KMS-11 (cell line): Measurements from ENCODE around the gene TTYH2.

ENCODE experiments used
- H2AFZ ChIP-seq: fragments of 200-600 bp; sonication (generic); 2 replicates; pipeline ENCODE4 v1.6.1; 2016; ENCODE audit warnings: antibody characterized with exemption, mixed run types, low read depth
- H3K27ac ChIP-seq: fragments of 200-600 bp; sonication (generic); 2 replicates; pipeline ENCODE4 v1.6.1; 2016; ENCODE audit warnings: mild to moderate bottlenecking, mixed run types
- H3K27me3 ChIP-seq: fragments of 200-600 bp; sonication (generic); 2 replicates; pipeline ENCODE4 v1.6.1; 2017; ENCODE audit warnings: mild to moderate bottlenecking, low read depth, mixed run types, moderate library complexity; ENCODE audit not compliant: insufficient read depth
- H3K36me3 ChIP-seq: fragments of 200-600 bp; sonication (generic); 2 replicates; pipeline ENCODE4 v1.6.1; 2017; ENCODE audit warnings: mild to moderate bottlenecking, mixed run types; ENCODE audit not compliant: insufficient read depth
- H3K4me1 ChIP-seq: fragments of 200-600 bp; sonication (generic); 2 replicates; pipeline ENCODE4 v1.6.1; 2016; ENCODE audit warnings: mild to moderate bottlenecking, low read depth, mixed run types; ENCODE audit not compliant: poor library complexity, severe bottlenecking
- H3K4me2 ChIP-seq: fragments of 200-600 bp; sonication (generic); 2 replicates; pipeline ENCODE4 v1.7.0; 2016; ENCODE audit warnings: mild to moderate bottlenecking, mixed run types
- H3K4me3 ChIP-seq: fragments of 200-600 bp; sonication (generic); IDR thresholded peaks from 2 replicates; pipeline ENCODE4 v1.6.1; 2017; ENCODE audit warnings: low read depth, low read length, mixed read lengths; ENCODE audit not compliant: insufficient read depth
- H3K79me2 ChIP-seq: fragments of 200-600 bp; sonication (generic); 2 replicates; pipeline ENCODE4 v1.6.1; 2016; ENCODE audit warnings: low read depth, mixed run types; ENCODE audit not compliant: insufficient read depth
- H3K9ac ChIP-seq: fragments of 200-600 bp; sonication (generic); 2 replicates; pipeline ENCODE4 v1.6.1; 2016; ENCODE audit warnings: mild to moderate bottlenecking, mixed run types
- H4K20me1 ChIP-seq: fragments of 200-600 bp; sonication (generic); 2 replicates; pipeline ENCODE4 v1.6.1; 2016; ENCODE audit warnings: mild to moderate bottlenecking, mixed run types; ENCODE audit not compliant: insufficient read depth
- CTCF ChIP-seq: fragments of 200-600 bp; sonication (generic); conservative IDR thresholded peaks from 2 replicates; pipeline ENCODE4 v1.6.1; 2017; ENCODE audit warnings: low read depth, mild to moderate bottlenecking, antibody characterized with exemption, low read length, moderate library complexity, mixed read lengths

Gene TTYH2

GRCh38 chr17:74282587-74283370, 69.4 kb downstream of the TTYH2 start:
- Histone ChIP-seq H3K36me3 (no peaks in the 10 kb centered on the region), H4K20me1 (no peaks in the 10 kb centered on the region), H3K4me1 (no peaks in the 10 kb centered on the region), H3K9ac (no peak overlapping the region), H2AFZ (no peak overlapping the region), H3K4me3 (no peak overlapping the region), H3K27ac (no peak overlapping the region), H3K4me2 (no peak overlapping the region), H3K79me2 (no peaks in the 10 kb centered on the region), H3K27me3 (peaks cover 39% of the 10 kb centered on the region)
- TF ChIP-seq CTCF = no peak

- TF ChIP-seq CTCF = no peak
- Histone ChIP-seq H3K4me1 (no peaks in the 10 kb centered on the region), H3K79me2 (no peaks in the 10 kb centered on the region), H3K27ac (no peak overlapping the region), H2AFZ (no peak overlapping the region), H4K20me1 (no peaks in the 10 kb centered on the region), H3K4me3 (no peak overlapping the region), H3K27me3 (peaks cover 39% of the 10 kb centered on the region), H3K9ac (no peak overlapping the region), H3K4me2 (no peak overlapping the region), H3K36me3 (no peaks in the 10 kb centered on the region)
Measured at GRCh38 chr17:74283371-74283673, 70.0 kb downstream of the TTYH2 start.

- no peak overlapping the region for H2AFZ ChIP-seq
- H3K27me3 ChIP-seq = peaks cover 67% of the 10 kb centered on the region
- TF ChIP-seq CTCF = no peak
- H4K20me1 ChIP-seq = no peaks in the 10 kb centered on the region
- no peak overlapping the region for H3K4me2 ChIP-seq
- H3K36me3 ChIP-seq = no peaks in the 10 kb centered on the region
- no peak overlapping the region for H3K4me3 ChIP-seq
- no peak overlapping the region for H3K27ac ChIP-seq
- H3K9ac ChIP-seq = no peak overlapping the region
- no peaks in the 10 kb centered on the region for H3K79me2 ChIP-seq
- H3K4me1 ChIP-seq = no peaks in the 10 kb centered on the region
Measured at GRCh38 chr17:74287031-74287602, 73.7 kb downstream of the TTYH2 start.

GRCh38 chr17:74288785-74289184, 75.4 kb downstream of the TTYH2 start:
- H3K27me3 ChIP-seq = peaks cover 65% of the 10 kb centered on the region
- H2AFZ ChIP-seq = no peak overlapping the region
- no peaks in the 10 kb centered on the region for H3K4me1 ChIP-seq
- H3K27ac ChIP-seq = no peak overlapping the region
- H3K9ac ChIP-seq = no peak overlapping the region
- H3K4me2 ChIP-seq = no peak overlapping the region
- no peaks in the 10 kb centered on the region for H3K79me2 ChIP-seq
- H4K20me1 ChIP-seq = no peaks in the 10 kb centered on the region
- no peaks in the 10 kb centered on the region for H3K36me3 ChIP-seq
- TF ChIP-seq CTCF = no peak
- no peak overlapping the region for H3K4me3 ChIP-seq
